Esophagus muscularis mucosa (tissue), 4 donors: ENCODE measurements around the gene GTF2A2. TPM values are rescaled to one million over a fixed set of nuclear protein-coding genes. Genes with fewer than 3 reads are reported as not detected.

ENCODE experiments used
- DNase-seq: peaks from one replicate; pipeline ENCODE4 v3.0.0-alpha.2; 2017; ENCODE audit errors: extremely low spot score
- H3K27ac ChIP-seq, 4 donors: fragments of 200-600 bp; sonication (generic); replicated peaks in 1 of 4; 1 replicate in 3 of 4; 2 replicates in 1 of 4; pipeline ENCODE4 v1.5.1; 2016 to 2019; ENCODE audit warnings: mild to moderate bottlenecking in 1 of 4
- H3K27me3 ChIP-seq, 4 donors: fragments of 200-600 bp; sonication (generic); one replicate each; pipeline versions ENCODE4 v1.5.1 to v1.6.0; 2016 to 2019
- H3K36me3 ChIP-seq, 4 donors: fragments of 200-600 bp; sonication (generic); one replicate each; pipeline ENCODE4 v1.5.1; 2016 to 2019
- H3K4me1 ChIP-seq, 4 donors: fragments of 200-600 bp; sonication (generic); one replicate each; pipeline ENCODE4 v1.5.1; 2016 to 2019
- H3K4me3 ChIP-seq, 4 donors: fragments of 200-600 bp; sonication (generic); 1 replicate in 2 of 4; 2 replicates in 2 of 4; pipeline ENCODE4 v1.5.1; 2016 to 2019; ENCODE audit warnings: mild to moderate bottlenecking in 4 of 4, moderate library complexity in 1 of 4
- H3K9me3 ChIP-seq, 4 donors: fragments of 200-600 bp; sonication (generic); 1 replicate in 3 of 4; 2 replicates in 1 of 4; pipeline ENCODE4 v1.5.1; 2016 to 2019
- EP300 ChIP-seq: sonication (generic); formaldehyde crosslinking; IDR thresholded peaks from one replicate; pipeline ENCODE4 v1.6.1; 2017; ENCODE audit warnings: antibody characterized with exemption
- POLR2A ChIP-seq: fragments of 450-650 bp; IDR thresholded peaks from one replicate; pipeline ENCODE4 v1.6.1; 2017; ENCODE audit warnings: antibody characterized with exemption, moderate library complexity, mild to moderate bottlenecking, low read depth
- POLR2AphosphoS5 ChIP-seq, 2 donors: sonication (generic); formaldehyde crosslinking; IDR thresholded peaks; one replicate each; pipeline ENCODE4 v1.6.1; 2017; ENCODE audit warnings: antibody characterized with exemption in 2 of 2
- WGBS: methylation state at CpG from one replicate; pipeline ENCODE4 v1.1.5; 2018; 5-methylcytosine and 5-hydroxymethylcytosine counted together
- intact Hi-C: fragments of 100-400 bp; cut with DNase I; formaldehyde crosslinking; loops from one replicate; pipeline ENCODE4 v1.15.1; 2023
- total RNA-seq, 4 donors: library from RNA; depleted of rRNA; stranded (reverse); fragments of >200 nt; gene quantifications; one replicate each; pipeline versions ENCODE4 v1.1.0 to v1.2.1, GENCODE V29; 2016
- TF ChIP-seq, protein P1 (sequence below), 3 experiments: fragments of 200-600 bp in 2 of 3; fragments of 450-650 bp in 1 of 3; sonication (generic) in 2 of 3; IDR thresholded peaks; one replicate each; pipeline ENCODE4 v1.5.1; 2017 to 2019; ENCODE audit warnings: antibody characterized with exemption in 3 of 3, mild to moderate bottlenecking in 2 of 3, moderate library complexity in 1 of 3

GTF2A2 gene
- total RNA-seq, 4 donors from 2014 or later: 48.5 to 56.3 (median 51.3) TPM

DNA sequence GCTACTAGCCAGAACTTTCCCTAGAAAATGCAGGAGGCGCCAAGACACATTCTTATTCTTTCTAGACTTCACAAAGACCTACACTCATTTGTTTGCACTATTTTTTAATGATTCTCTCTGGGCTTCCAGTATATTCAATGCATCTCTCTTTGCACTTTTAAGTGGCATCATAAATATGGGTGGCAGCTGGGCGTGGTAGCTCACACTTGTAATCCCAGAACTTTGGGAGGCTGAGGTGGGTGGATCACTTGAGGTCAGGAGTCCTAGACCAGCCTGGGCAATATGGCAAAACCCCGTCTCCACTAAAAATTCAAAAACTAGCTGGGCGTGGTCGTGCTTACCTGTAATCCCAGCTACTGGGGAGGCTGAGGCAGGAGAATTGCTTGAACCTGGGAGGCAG is 51.3 kb downstream of the GTF2A2 start:
- WGBS: 74% methylated on average over 4 of the region's 5 CpGs
- intact Hi-C loops: no loop called here

GRCh38 chr15:59598461-59598860 is 58.9 kb downstream of the GTF2A2 start:
- 93% methylated on average over 2 of the region's 2 CpGs for WGBS
- no peaks in the 10 kb centered on the region for H3K4me1 ChIP-seq
- H3K4me3 ChIP-seq: no peak overlapping the region
- TF ChIP-seq EP300 (no peak), POLR2A (no peak), POLR2AphosphoS5 (IDR thresholded peaks at IDR 0.05) (no peak)
- TF ChIP-seq, protein P1, sequence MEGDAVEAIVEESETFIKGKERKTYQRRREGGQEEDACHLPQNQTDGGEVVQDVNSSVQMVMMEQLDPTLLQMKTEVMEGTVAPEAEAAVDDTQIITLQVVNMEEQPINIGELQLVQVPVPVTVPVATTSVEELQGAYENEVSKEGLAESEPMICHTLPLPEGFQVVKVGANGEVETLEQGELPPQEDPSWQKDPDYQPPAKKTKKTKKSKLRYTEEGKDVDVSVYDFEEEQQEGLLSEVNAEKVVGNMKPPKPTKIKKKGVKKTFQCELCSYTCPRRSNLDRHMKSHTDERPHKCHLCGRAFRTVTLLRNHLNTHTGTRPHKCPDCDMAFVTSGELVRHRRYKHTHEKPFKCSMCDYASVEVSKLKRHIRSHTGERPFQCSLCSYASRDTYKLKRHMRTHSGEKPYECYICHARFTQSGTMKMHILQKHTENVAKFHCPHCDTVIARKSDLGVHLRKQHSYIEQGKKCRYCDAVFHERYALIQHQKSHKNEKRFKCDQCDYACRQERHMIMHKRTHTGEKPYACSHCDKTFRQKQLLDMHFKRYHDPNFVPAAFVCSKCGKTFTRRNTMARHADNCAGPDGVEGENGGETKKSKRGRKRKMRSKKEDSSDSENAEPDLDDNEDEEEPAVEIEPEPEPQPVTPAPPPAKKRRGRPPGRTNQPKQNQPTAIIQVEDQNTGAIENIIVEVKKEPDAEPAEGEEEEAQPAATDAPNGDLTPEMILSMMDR (IDR thresholded peaks at IDR 0.05): no peak
- intact Hi-C loops: no loop called here
- DNase-seq: no peak
- peaks cover 0 to 11% (median 3%) of the 10 kb centered on the region in 4 donors for H3K9me3 ChIP-seq
- no peak overlapping the region for H3K27ac ChIP-seq
- no peaks in the 10 kb centered on the region for H3K36me3 ChIP-seq
- no peaks in the 10 kb centered on the region for H3K27me3 ChIP-seq

More for the DNA sequence above, 51.3 kb downstream of the GTF2A2 start:
- H3K27me3 ChIP-seq: no peaks in the 10 kb centered on the region
- no peaks in the 10 kb centered on the region for H3K4me1 ChIP-seq
- H3K27ac ChIP-seq: no peak overlapping the region
- H3K36me3 ChIP-seq: no peaks in the 10 kb centered on the region
- peaks cover 0 to 13% (median 3%) of the 10 kb centered on the region in 4 donors for H3K9me3 ChIP-seq
- TF ChIP-seq POLR2A (no peak), EP300 (no peak), POLR2AphosphoS5 (IDR thresholded peaks at IDR 0.05) (no peak)
- TF ChIP-seq, protein P1 (IDR thresholded peaks at IDR 0.05): no peak
- no peak for DNase-seq
- H3K4me3 ChIP-seq: no peak overlapping the region

DNA sequence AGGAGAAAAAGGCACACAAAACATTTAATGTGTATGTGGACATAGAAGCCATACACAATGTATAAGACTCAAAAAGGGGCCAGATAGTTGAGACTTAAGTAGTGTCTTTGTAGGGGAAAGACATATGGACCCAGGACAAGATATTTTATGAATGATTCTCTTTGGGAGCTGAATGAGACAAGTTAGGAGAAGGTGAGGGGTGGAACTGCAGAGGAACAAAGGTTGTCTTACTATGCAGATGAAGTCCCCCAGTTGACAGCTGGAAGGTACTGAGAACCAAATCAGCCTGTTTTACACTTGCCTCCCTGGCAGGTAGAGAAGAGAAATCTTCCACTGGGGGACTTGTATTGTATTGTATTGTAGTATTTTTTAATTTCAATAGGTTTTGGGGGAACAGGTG is 60.7 kb downstream of the GTF2A2 start:
- H3K4me1 ChIP-seq: no peaks in the 10 kb centered on the region

DNA sequence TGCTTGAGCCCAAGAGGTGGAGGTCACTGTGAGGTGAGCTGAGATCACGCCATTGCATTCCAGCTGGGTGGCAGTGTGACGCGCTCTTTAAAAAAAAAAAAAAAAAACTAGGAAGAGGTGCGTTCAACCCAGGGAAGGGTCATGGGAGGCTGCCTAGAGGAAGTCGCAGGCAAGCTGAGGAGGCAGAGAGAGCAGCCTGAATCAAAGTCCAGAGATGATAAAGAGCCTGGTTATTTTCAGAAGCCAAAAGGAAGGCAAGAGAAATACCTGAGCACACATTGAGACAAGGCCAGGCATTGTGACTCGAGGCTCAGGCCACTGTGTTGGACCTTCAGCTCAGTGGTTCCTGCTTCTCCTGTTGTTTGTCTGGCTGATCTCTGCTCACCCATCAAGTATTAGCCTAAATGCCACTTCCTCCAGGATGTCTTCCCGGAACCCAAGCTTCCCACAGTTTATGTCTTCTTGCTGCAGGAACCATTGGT is 61.8 kb downstream of the GTF2A2 start:
- no peaks in the 10 kb centered on the region for H3K4me1 ChIP-seq
- H3K4me3 ChIP-seq: no peak overlapping the region
- H3K27ac ChIP-seq: no peak overlapping the region
- no peak for DNase-seq
- intact Hi-C loops: no loop called here
- no peaks in the 10 kb centered on the region for H3K36me3 ChIP-seq
- WGBS: 68% methylated on average over 7 of the region's 7 CpGs
- no peaks in the 10 kb centered on the region for H3K9me3 ChIP-seq
- no peak for TF ChIP-seq POLR2AphosphoS5 (IDR thresholded peaks at IDR 0.05)
- TF ChIP-seq POLR2A: no peak
- TF ChIP-seq, protein P1 (IDR thresholded peaks at IDR 0.05): no peak
- TF ChIP-seq EP300: no peak
- H3K27me3 ChIP-seq: peaks cover 0 to under 1% (median 0%) of the 10 kb centered on the region in 4 donors

More for the DNA sequence above, 60.7 kb downstream of the GTF2A2 start:
- Histone ChIP-seq H3K36me3 (no peaks in the 10 kb centered on the region), H3K4me3 (no peak overlapping the region), H3K27me3 (no peaks in the 10 kb centered on the region), H3K27ac (no peak overlapping the region), H3K9me3 (peaks cover 0 to 7% (median 1%) of the 10 kb centered on the region in 4 donors)
- DNase-seq: no peak
- TF ChIP-seq, protein P1 (IDR thresholded peaks at IDR 0.05): no peak
- TF ChIP-seq POLR2AphosphoS5 (IDR thresholded peaks at IDR 0.05) (no peak), POLR2A (no peak), EP300 (no peak)
- intact Hi-C loops: no loop called here

- Histone ChIP-seq H3K27me3 (peaks cover 0 to 6% (median 0%) of the 10 kb centered on the region in 4 donors), H3K36me3 (no peaks in the 10 kb centered on the region), H3K4me1 (no peaks in the 10 kb centered on the region), H3K27ac (no peak overlapping the region), H3K9me3 (no peaks in the 10 kb centered on the region), H3K4me3 (no peak overlapping the region)
- no peak for DNase-seq
- no peak for TF ChIP-seq EP300
- TF ChIP-seq POLR2A: no peak
- TF ChIP-seq POLR2AphosphoS5 (IDR thresholded peaks at IDR 0.05): no peak
- TF ChIP-seq, protein P1 (IDR thresholded peaks at IDR 0.05): no peak
- WGBS: 100% methylated on average over 2 of the region's 2 CpGs
- intact Hi-C loops: no loop called here
Measured at GRCh38 chr15:59594991-59595390, 62.3 kb downstream of the GTF2A2 start.
